Stomach smooth muscle (tissue), 2 donors: ENCODE results near the gene BIRC7.
"Not testable (repeated sequence)": the region's sequence is repeated elsewhere in the genome, so short reads cannot be mapped to it uniquely, and the experiment has no call there.

Source experiments
- H3K27ac ChIP-seq: one replicate; pipeline ENCODE4 v1.7.0; 2013; ENCODE audit warnings: mild to moderate bottlenecking, low read length, inconsistent platforms
- H3K27me3 ChIP-seq, 2 donors: one replicate each; pipeline ENCODE4 v1.7.0; 2013; ENCODE audit warnings: low read length in 2 of 2; ENCODE audit not compliant: insufficient read depth in 2 of 2, control insufficient read depth in 1 of 2
- H3K36me3 ChIP-seq, 2 donors: one replicate each; pipeline ENCODE4 v1.7.0; 2013; ENCODE audit warnings: low read length in 2 of 2; ENCODE audit not compliant: control insufficient read depth in 2 of 2, insufficient read depth in 2 of 2
- H3K4me1 ChIP-seq: one replicate; pipeline ENCODE4 v1.7.0; 2013; ENCODE audit warnings: low read length; ENCODE audit not compliant: control insufficient read depth, insufficient read depth
- H3K4me3 ChIP-seq, 2 donors: one replicate each; pipeline ENCODE4 v1.7.0; 2013; ENCODE audit warnings: low read length in 2 of 2
- H3K9ac ChIP-seq, 2 donors: one replicate each; pipeline ENCODE4 v1.7.0; 2013; ENCODE audit warnings: low read length in 2 of 2, mild to moderate bottlenecking in 1 of 2
- H3K9me3 ChIP-seq, 2 donors: one replicate each; pipeline ENCODE4 v1.7.0; 2013; ENCODE audit warnings: low read length in 2 of 2; ENCODE audit not compliant: control insufficient read depth in 2 of 2
- donor health status: healthy.
- donor health status: Pancreatic carcinoma.

Gene BIRC7

DNA sequence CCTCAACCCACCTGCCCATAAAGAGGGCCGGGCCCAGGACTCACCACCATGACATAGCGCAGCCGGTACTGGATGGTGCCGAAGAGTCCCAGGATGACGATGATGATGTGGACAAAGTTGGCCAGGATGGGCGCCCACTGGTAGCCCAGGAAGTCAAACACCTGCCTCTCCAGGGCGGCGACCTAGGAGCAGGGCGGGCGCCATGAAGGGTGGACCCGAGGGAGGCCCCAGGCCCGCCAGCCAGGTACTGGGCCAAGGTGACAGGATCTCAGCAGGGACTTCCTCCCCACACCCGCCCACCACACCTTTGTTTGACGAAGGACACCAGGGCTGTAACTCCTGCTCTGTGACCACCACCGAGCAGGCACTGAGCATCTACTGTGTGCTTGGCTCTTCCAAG is 14.2 kb downstream of the BIRC7 start:
- Histone ChIP-seq H3K27me3 (peaks cover 30 to 32% of the 10 kb centered on the region in 2 donors), H3K4me1 (peaks cover 10% of the 10 kb centered on the region), H3K4me3 (no peak overlapping the region), H3K9me3 (no peaks in the 10 kb centered on the region), H3K36me3 (no peaks in the 10 kb centered on the region), H3K27ac (no peak overlapping the region), H3K9ac (no peak overlapping the region)

DNA sequence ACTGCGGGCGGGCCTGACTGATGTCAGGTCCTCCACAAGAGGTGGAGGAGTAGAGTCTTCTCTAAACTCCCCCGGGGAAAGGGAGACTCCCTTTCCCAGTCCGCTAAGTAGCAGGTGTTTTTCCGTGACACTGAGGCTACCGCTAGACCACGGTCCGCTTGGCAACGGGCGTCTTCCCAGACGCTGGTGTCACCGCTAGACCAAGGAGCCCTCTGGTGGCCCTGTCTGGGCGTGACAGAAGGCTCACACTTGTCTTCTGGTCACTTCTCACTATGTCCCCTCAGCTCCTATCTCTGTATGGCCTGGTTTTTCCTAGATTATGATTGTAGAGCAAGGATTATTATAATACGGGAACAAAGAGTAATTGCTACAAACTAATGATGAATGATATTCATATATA is 15.6 kb downstream of the BIRC7 start:
- Histone ChIP-seq H3K27me3 (peaks cover 40 to 45% of the 10 kb centered on the region in 2 donors), H3K4me1 (peaks cover 10% of the 10 kb centered on the region)
- H3K36me3 ChIP-seq, H3K9me3 ChIP-seq, H3K9ac ChIP-seq, H3K27ac ChIP-seq, H3K4me3 ChIP-seq: not testable (repeated sequence)

- Histone ChIP-seq H3K27ac (no peak overlapping the region), H3K9ac (no peak overlapping the region), H3K9me3 (no peaks in the 10 kb centered on the region), H3K4me3 (no peak overlapping the region), H3K27me3 (peaks cover 42 to 45% of the 10 kb centered on the region in 2 donors), H3K36me3 (no peaks in the 10 kb centered on the region), H3K4me1 (peaks cover 10% of the 10 kb centered on the region)
These were observed 16.6 kb downstream of the BIRC7 start for GRCh38 chr20:63252284-63252711.

DNA sequence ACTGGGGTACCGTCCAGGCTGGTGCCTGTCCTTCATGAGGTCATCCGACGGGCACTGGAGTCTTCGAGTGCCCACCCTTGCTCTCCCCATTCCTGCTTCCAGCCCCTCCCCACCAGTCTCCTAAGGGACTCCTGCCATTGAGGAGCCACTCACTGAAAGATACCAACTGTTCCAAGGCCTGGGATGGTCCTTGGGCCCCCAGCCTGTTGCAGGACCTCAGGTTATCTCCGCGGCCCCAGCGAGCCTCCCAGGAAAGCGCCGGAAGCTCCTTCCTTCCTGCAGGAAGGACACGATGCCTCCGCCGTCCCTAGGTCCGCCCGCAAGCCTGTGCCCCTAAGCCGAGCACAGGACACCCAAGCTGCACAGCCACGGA is 17.3 kb downstream of the BIRC7 start:
- H3K27ac ChIP-seq = no peak overlapping the region
- no peaks in the 10 kb centered on the region for H3K36me3 ChIP-seq
- H3K4me3 ChIP-seq = peak overlapping the region in 1 of 2 donors; percentile 60
- peaks cover 44 to 45% of the 10 kb centered on the region in 2 donors for H3K27me3 ChIP-seq
- no peak overlapping the region for H3K9ac ChIP-seq
- no peaks in the 10 kb centered on the region for H3K9me3 ChIP-seq
- peaks cover 10% of the 10 kb centered on the region for H3K4me1 ChIP-seq

GRCh38 chr20:63253438-63254231 is 17.9 kb downstream of the BIRC7 start:
- H3K27ac ChIP-seq = no peak overlapping the region
- H3K36me3 ChIP-seq = no peaks in the 10 kb centered on the region
- no peaks in the 10 kb centered on the region for H3K9me3 ChIP-seq
- H3K4me3 ChIP-seq = peak overlapping the region in 1 of 2 donors; percentile 60
- H3K9ac ChIP-seq = no peak overlapping the region
- peaks cover 10% of the 10 kb centered on the region for H3K4me1 ChIP-seq
- H3K27me3 ChIP-seq = peaks cover 43 to 44% of the 10 kb centered on the region in 2 donors

GRCh38 chr20:63254232-63254605 is 18.5 kb downstream of the BIRC7 start, which contains the start of gene NKAIN4:
NKAIN4 (minus strand) TSS chr20:63254463; CDS start chr20:63254450, 13 bp downstream.
- peaks cover 39 to 43% of the 10 kb centered on the region in 2 donors for H3K27me3 ChIP-seq
- no peaks in the 10 kb centered on the region for H3K36me3 ChIP-seq
- H3K4me1 ChIP-seq = peaks cover 10% of the 10 kb centered on the region
- H3K9me3 ChIP-seq = no peaks in the 10 kb centered on the region
- peak within 1 kb of the TSS in 1 of 2 donors; percentile 60 for H3K4me3 ChIP-seq
- H3K9ac ChIP-seq = no peak within 1 kb of the TSS
- H3K27ac ChIP-seq = no peak within 1 kb of the TSS

- Histone ChIP-seq H3K9ac (no peak overlapping the region), H3K4me1 (peaks cover 10% of the 10 kb centered on the region), H3K36me3 (no peaks in the 10 kb centered on the region), H3K27me3 (peaks cover 39 to 47% of the 10 kb centered on the region in 2 donors), H3K27ac (no peak overlapping the region), H3K9me3 (no peaks in the 10 kb centered on the region), H3K4me3 (no peak overlapping the region)
These were observed 19.1 kb downstream of the BIRC7 start for GRCh38 chr20:63254606-63255384.

DNA sequence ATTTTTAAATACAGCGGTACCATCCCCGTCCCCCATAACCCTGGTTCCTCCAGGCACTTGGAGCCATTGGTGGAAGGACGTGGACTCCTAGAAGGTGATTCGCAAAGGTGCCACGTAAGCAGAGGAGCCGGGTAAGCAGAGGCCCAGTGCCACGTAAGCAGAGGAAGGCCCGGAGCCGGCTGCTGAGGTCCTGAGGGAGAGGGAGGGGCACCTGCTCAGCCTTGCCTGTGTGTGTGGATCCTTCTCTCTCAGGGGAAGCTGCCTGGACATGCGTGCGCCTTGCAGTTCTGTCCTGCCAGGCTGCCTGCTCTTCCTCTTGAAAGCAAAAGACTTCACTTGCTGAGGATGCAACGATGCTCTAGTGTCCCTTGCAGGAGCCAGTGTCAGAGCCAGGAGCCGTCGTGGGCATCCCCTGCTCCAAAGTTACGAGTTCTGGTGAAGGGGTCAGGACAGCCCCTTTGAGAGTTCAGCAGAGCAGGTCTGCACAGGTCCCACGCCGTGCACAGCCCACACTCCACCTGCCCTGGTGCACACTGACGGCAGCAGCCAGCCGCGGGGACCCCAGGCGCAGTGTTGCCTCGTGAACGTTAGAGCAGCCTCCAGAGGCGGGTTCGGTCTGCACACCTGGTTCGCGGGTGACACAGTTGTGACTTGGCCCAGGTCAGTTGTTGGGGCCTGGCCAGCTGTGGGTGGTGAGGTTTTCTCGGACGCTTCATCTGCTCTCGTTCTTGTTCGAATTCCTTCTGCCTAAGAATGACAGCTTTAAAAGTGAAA is 20.4 kb downstream of the BIRC7 start:
- Histone ChIP-seq H3K27ac (no peak overlapping the region), H3K4me1 (peaks cover 10% of the 10 kb centered on the region), H3K9me3 (no peaks in the 10 kb centered on the region), H3K27me3 (peaks cover 35 to 46% of the 10 kb centered on the region in 2 donors), H3K9ac (no peak overlapping the region), H3K36me3 (no peaks in the 10 kb centered on the region), H3K4me3 (no peak overlapping the region)

- no peak overlapping the region for H3K4me3 ChIP-seq
- H3K9ac ChIP-seq = no peak overlapping the region
- H3K36me3 ChIP-seq = no peaks in the 10 kb centered on the region
- no peaks in the 10 kb centered on the region for H3K9me3 ChIP-seq
- H3K4me1 ChIP-seq = peaks cover 10% of the 10 kb centered on the region
- H3K27ac ChIP-seq = no peak overlapping the region
- peaks cover 43 to 44% of the 10 kb centered on the region in 2 donors for H3K27me3 ChIP-seq
These were observed 21.2 kb downstream of the BIRC7 start for GRCh38 chr20:63256954-63257353.

DNA sequence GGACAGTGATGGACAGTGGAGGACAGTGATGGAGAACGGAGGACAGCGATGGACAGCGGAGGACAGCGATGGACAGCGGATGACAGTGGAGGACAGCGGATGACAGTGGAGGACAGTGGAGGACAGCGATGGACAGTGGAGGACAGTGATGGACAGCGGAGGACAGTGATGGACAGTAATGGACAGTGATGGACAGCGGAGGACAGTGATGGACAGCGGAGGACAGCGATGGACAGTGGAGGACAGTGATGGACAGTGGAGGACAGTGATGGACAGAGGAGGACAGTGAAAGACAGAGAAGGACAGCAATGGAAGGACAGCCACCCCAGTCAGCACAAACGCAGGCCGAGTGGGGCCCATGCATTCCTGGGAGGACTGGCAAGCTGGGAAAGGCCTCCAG is 21.9 kb downstream of the BIRC7 start:
- H3K27me3 ChIP-seq = peaks cover 38 to 39% of the 10 kb centered on the region in 2 donors
- no peaks in the 10 kb centered on the region for H3K9me3 ChIP-seq
- peaks cover 10% of the 10 kb centered on the region for H3K4me1 ChIP-seq
- no peak overlapping the region for H3K4me3 ChIP-seq
- no peaks in the 10 kb centered on the region for H3K36me3 ChIP-seq
- H3K27ac ChIP-seq = no peak overlapping the region
- H3K9ac ChIP-seq = no peak overlapping the region
